B cell (primary cell): ENCODE results near the gene UBTD1.

Experiments
- CTCF ChIP-seq: fragments of 200-600 bp; IDR thresholded peaks from one replicate; pipeline ENCODE4 v1.8.0; 2022; ENCODE audit warnings: antibody characterized with exemption, mild to moderate bottlenecking
- EZH2 ChIP-seq: IDR thresholded peaks from 2 replicates; pipeline ENCODE4 v1.6.1; 2012; ENCODE audit warnings: borderline replicate concordance, low read depth, mild to moderate bottlenecking, moderate library complexity, low read length; ENCODE audit not compliant: insufficient read depth, poor library complexity, severe bottlenecking

- no peak for TF ChIP-seq CTCF
- no peak for TF ChIP-seq EZH2
These were observed 92.2 kb downstream of the UBTD1 start for GRCh38 chr10:97590748-97591495.
